A204.1 (cell line): ENCODE results near the gene CLIC5.

Experiments
- FAIRE-seq: peaks from 2 replicates; lab custom pipeline; 2012; peaks lifted over from hg19 to GRCh38; lab: Jason Lieb, UNC

CLIC5 gene

GRCh38 chr6:46032110-46032998 is 16.7 kb upstream of the CLIC5 start:
- FAIRE-seq, result no peak

DNA sequence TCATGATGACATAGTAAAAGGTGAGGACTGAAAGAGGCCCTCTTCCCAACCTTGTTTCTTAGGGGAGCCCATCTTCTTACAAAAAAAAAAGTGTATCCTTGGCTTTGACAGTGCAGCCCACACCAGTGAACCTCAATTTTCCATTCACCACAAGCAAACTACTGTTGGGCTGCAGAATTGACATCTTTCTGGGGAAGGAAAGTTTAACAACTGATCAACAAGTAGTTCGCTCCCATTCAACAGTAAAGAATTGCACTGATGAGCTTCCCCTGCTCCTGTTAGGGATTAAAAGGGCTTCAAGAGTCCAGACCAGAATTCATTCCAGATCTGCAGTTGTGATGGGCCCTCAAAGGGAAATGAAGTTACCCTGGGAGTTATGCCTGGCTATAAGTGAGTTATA is 13.9 kb upstream of the CLIC5 start:
- no peak for FAIRE-seq

DNA sequence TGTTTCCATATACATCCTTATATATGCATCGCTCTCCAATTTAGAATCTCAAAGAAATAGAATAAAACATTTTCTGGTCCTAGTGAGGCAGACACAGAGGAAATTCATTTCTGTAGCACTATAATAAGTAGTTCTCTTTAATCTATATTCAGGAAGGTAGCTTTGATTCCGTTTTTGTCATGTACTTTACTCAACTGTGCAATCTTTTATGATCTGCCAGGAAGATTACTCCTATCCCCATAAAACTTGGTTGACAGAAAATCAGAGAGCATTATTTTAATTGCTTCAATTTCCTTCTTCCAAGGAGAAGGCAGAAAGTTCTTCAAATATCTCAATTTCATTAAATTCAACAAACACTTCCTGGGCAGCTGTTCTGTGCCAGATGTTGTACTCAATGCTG is 10.6 kb upstream of the CLIC5 start:
- no peak for FAIRE-seq

DNA sequence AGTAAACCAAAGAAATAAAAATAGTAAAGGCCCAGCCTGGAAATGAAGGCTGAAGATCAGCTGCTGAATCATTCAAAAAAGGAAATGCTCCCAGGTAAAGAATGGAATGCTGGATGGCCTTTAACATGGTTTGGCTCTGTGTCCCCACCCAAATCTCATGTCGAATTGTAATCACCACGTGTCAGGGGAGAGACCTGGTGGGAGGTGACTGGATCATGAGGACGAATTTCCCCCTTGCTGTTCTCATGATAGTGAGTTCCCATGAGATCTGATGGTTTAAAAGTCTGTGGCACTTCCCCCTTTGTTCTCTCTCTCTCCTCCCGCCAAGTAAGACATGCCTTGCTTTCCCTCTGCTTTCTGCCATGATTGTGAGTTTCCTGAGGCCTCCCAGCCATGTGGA is 9.9 kb upstream of the CLIC5 start:
- no peak for FAIRE-seq

GRCh38 chr6:46024124-46024769 is 8.6 kb upstream of the CLIC5 start:
- FAIRE-seq, result no peak

GRCh38 chr6:46023216-46023915 is 7.7 kb upstream of the CLIC5 start:
- no peak for FAIRE-seq

DNA sequence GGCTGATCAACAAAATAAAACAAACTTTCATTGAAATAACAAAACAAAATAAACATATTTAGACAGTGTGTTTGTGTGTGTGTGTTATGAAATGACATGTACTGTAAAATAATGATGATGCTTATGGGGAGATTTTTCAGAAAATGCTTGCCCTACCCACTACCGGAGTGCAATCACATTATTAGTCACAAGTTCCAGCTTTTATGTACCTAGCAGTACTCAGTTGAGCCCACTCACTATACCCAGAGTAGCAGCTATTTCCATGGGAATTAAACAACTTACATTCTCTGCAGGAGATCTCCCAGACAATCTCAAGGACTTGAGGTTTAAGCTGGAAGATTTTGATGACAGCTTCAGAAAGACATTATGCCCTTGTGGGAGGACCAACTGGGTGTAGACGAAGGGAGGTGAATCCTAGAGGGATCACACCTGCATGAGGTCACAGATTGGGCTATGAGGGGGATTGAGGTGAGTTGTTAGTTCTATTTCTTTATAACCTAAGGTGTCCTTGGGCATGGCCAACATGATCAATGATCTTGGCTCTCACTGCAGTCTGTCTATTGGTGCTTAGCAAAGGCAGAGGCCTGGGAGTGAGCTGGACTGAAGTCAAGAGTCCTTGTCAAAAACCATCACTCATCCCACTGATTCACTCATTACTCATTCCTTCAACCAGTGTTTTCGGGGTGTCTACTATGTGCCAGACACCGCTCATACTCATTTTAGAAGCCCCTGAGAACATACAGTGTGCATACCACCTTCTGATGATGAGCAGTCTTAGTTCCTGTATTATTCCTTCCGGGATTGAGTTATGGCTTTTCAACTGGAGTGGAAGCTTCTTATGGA is 6.7 kb upstream of the CLIC5 start:
- FAIRE-seq, result no peak

GRCh38 chr6:46017726-46018125 is 2.1 kb upstream of the CLIC5 start:
- no peak for FAIRE-seq

DNA sequence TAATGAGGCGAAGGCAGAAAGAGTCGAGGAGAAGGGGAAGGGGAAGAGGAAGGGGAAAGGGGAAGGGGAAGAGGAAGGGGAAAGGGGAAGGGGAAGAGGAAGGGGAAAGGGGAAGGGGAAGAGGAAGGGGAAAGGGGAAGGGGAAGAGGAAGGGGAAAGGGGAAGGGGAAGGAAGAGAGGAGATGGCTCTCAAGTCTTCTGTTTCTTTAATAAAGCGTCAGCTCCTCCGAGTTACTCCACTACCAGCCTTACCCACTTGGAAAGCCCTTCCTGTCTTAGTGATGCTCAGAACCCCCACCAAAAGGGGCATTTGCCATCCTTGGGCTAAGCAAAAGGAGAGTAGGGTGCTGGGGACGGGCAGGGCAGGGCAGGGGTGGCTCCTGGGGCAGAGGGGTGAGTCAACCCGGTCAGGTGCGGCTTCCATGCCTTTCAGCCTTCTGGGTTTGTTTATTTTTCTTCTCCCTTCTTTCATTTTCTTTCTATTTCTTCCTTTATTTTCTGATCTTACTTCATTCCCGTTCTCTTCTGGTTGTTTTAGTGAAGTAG is 476 bp upstream of the CLIC5 start:
- FAIRE-seq, result no peak

GRCh38 chr6:46014511-46015118 is 1.0 kb downstream of the CLIC5 start:
- no peak for FAIRE-seq

GRCh38 chr6:46014046-46014445 is 1.6 kb downstream of the CLIC5 start:
- no peak for FAIRE-seq

- no peak for FAIRE-seq
Measured at GRCh38 chr6:46013639-46014038, 2.0 kb downstream of the CLIC5 start.

GRCh38 chr6:46012834-46013233 is 2.8 kb downstream of the CLIC5 start:
- FAIRE-seq, result no peak

DNA sequence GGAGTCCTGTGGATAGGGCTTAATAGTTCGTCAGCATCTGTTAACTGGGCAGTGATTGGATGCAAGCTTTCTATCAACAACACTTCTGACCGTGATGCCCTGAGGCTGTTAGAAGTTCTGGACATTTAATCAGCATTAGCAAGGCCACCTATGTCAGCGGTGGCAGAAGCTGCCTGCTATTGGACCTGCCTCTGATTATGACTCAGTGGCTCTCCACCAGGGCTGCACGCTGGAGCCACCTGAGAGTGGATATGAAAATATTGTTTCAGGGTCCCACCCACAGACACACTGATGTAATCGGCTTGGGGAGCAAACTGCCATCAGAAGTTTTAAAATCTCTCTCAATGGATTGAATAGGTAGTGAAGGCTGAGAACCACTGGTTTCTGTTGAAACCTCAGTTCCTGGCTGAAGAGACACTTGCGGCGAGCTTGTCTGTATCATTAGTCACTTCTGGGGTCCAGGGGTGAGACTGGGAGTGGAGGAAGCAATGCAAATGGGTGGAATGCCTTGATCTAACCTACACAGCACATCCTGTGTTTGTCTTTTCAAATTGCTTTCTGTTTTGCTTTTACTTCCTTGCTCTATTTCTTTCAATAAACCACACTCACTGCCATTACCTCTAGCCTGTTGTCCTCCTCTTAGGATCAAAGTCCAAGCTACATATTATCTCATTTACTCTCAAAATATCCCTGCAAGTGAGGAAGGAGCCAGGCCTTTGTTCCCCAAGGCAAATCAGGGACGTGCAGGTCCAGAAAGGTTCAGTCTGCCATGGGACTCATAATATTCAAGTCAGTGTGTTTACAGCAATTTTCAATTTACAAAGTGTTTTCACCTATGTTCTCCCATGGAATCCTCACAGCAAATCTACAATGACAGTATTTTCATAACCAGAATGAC is 4.2 kb downstream of the CLIC5 start:
- no peak for FAIRE-seq

DNA sequence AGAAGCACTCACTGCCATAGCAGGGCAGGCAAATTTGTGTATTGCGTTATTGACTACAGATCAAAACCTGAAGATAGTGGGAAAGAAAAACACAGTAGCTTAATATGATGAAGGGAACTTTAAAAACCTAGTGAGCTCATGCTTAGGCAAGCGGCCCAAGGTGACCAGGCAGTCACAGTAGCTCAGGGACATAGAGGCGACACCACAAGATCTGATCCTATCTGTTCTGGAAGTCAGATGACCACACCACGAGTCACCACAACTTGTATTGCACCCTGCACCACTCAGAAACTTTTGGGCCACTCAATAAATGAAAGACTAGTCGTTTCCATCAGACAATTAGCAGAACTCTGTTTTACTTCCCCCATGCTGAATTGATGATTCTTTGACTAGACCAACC is 4.9 kb downstream of the CLIC5 start:
- no peak for FAIRE-seq

GRCh38 chr6:46010270-46010669 is 5.4 kb downstream of the CLIC5 start:
- no peak for FAIRE-seq

- FAIRE-seq, result no peak
Measured at GRCh38 chr6:46002264-46002663, 13.4 kb downstream of the CLIC5 start.

DNA sequence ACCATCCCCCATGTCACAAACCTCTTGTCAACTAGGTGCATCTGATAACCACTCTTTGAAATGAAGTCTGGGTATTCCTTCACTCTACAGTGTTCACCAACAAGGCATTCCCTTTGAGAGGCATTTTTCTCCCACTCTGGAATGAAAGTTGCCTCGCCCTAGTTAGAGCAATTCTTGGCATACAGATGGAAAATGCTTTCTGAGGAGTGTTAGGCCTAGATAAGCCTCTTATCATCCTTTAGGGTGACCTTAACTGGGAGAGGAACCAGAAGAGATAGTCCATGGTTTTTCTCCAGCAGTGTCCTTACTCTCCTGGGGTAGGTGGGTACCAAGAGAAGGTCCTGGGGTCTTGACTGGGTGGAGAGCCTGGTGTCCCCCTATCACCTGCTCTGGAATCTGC is 14.8 kb downstream of the CLIC5 start:
- no peak for FAIRE-seq

- FAIRE-seq, result no peak
Measured at GRCh38 chr6:45998524-45998923, 17.1 kb downstream of the CLIC5 start.

GRCh38 chr6:45997875-45998506 is 17.7 kb downstream of the CLIC5 start:
- FAIRE-seq, result no peak
